GM23248 (cell line): ENCODE measurements around the gene LRP1. TPM values are rescaled to one million over a fixed set of nuclear protein-coding genes. Genes with fewer than 3 reads are reported as not detected.

ENCODE experiments used
- DNase-seq: peaks from one replicate; pipeline ENCODE4 v3.0.0-alpha.2; 2015
- H2AFZ ChIP-seq: fragments of 200-600 bp; sonication (generic); 2 replicates; pipeline ENCODE4 v1.6.1; 2016; ENCODE audit warnings: antibody characterized with exemption
- H3F3A ChIP-seq: fragments of 200-600 bp; sonication (generic); 2 replicates; pipeline ENCODE4 v1.6.1; 2016; ENCODE audit warnings: mild to moderate bottlenecking, antibody characterized with exemption, mixed run types; ENCODE audit not compliant: insufficient read depth
- H3K27ac ChIP-seq: fragments of 200-600 bp; sonication (generic); 2 replicates; pipeline ENCODE4 v1.5.1; 2016; ENCODE audit warnings: mild to moderate bottlenecking
- H3K27me3 ChIP-seq: fragments of 200-600 bp; sonication (generic); replicated peaks from 2 replicates; pipeline ENCODE4 v1.6.1; 2016; ENCODE audit warnings: mild to moderate bottlenecking; ENCODE audit not compliant: insufficient read depth
- H3K36me3 ChIP-seq: fragments of 200-600 bp; sonication (generic); 2 replicates; pipeline ENCODE4 v1.6.1; 2016; ENCODE audit warnings: low read depth, mild to moderate bottlenecking
- H3K4me1 ChIP-seq: fragments of 200-600 bp; sonication (generic); 2 replicates; pipeline ENCODE4 v1.6.1; 2016; ENCODE audit warnings: mild to moderate bottlenecking; ENCODE audit not compliant: insufficient read depth
- H3K4me2 ChIP-seq: fragments of 200-600 bp; sonication (generic); one replicate; pipeline ENCODE4 v1.6.1; 2016; ENCODE audit warnings: mild to moderate bottlenecking; ENCODE audit not compliant: unreplicated experiment
- H3K4me3 ChIP-seq: fragments of 200-600 bp; sonication (generic); 2 replicates; pipeline ENCODE4 v1.5.1; 2016; ENCODE audit warnings: mild to moderate bottlenecking
- H3K79me2 ChIP-seq: fragments of 200-600 bp; sonication (generic); 2 replicates; pipeline ENCODE4 v1.6.1; 2016; ENCODE audit warnings: mild to moderate bottlenecking; ENCODE audit not compliant: insufficient read depth
- H3K9ac ChIP-seq: fragments of 200-600 bp; sonication (generic); 2 replicates; pipeline ENCODE4 v1.6.1; 2016; ENCODE audit warnings: mild to moderate bottlenecking
- H3K9me2 ChIP-seq: fragments of 200-600 bp; sonication (generic); 2 replicates; pipeline ENCODE4 v1.6.1; 2016; ENCODE audit warnings: mixed run types, mild to moderate bottlenecking, moderate library complexity; ENCODE audit not compliant: insufficient read depth
- H3K9me3 ChIP-seq: fragments of 200-600 bp; sonication (generic); one replicate; pipeline ENCODE4 v1.6.1; 2017; ENCODE audit warnings: low read depth
- H4K20me1 ChIP-seq: fragments of 200-600 bp; sonication (generic); 2 replicates; pipeline ENCODE4 v1.6.0; 2016; ENCODE audit not compliant: insufficient read depth
- EZH2 ChIP-seq: fragments of 200-600 bp; sonication (generic); IDR thresholded peaks from 2 replicates; pipeline ENCODE4 v1.6.1; 2018; ENCODE audit warnings: antibody characterized with exemption, mild to moderate bottlenecking; ENCODE audit not compliant: insufficient read depth, poor library complexity, severe bottlenecking
- EZH2phosphoT487 ChIP-seq: fragments of 200-600 bp; sonication (generic); IDR thresholded peaks from 2 replicates; pipeline ENCODE4 v1.6.1; 2018; ENCODE audit warnings: antibody characterized with exemption, moderate library complexity, mild to moderate bottlenecking, low read depth; ENCODE audit not compliant: insufficient read depth
- WGBS, 2 experiments: methylation state at CpG; one replicate each; pipeline ENCODE4 v1.1.6; 2015 to 2017; ENCODE audit warnings: low lambda C conversion rate in 2 of 2, low coverage in 1 of 2; ENCODE audit errors: missing lambda C conversion rate in 2 of 2; 5-methylcytosine and 5-hydroxymethylcytosine counted together
- in situ Hi-C: fragments of 300-500 bp; cut with MboI; formaldehyde crosslinking; loops from 2 replicates; pipeline ENCODE4 v1.15.0; 2020
- polyA plus RNA-seq: library from polyadenylated mRNA; unstranded; fragments of >200 nt; fragmentation: Nextera tagmentation; extraction: Ambion mirVana; gene quantifications from 2 replicates; pipeline ENCODE4 v1.2.1, GENCODE V29; 2016
- total RNA-seq: library from RNA; depleted of rRNA; stranded (reverse); fragments of >200 nt; shearing (Covaris generic); gene quantifications from 2 replicates; pipeline ENCODE4 v1.2.3, GENCODE V29; 2014

The LRP1 gene
- total and polyA plus RNA-seq, 2 experiments from 2014 or later = 166 to 257 TPM

- H3K4me3 ChIP-seq = no peak overlapping the region
- H3K9ac ChIP-seq = no peak overlapping the region
- H3K9me3 ChIP-seq = no peaks in the 10 kb centered on the region
- H3K79me2 ChIP-seq = no peaks in the 10 kb centered on the region
- no peaks in the 10 kb centered on the region for H4K20me1 ChIP-seq
- TF ChIP-seq EZH2 = no peak
- no peak for TF ChIP-seq EZH2phosphoT487
- H3F3A ChIP-seq = peaks cover 7% of the 10 kb centered on the region; the same call in 1 of the 2 replicates
- peaks cover 5% of the 10 kb centered on the region; the same call in 1 of the 2 replicates for H3K4me1 ChIP-seq
- H3K27me3 ChIP-seq = peaks cover 17% of the 10 kb centered on the region
- H2AFZ ChIP-seq = no peak overlapping the region
- no peaks in the 10 kb centered on the region for H3K9me2 ChIP-seq
- no peak for DNase-seq
- H3K4me2 ChIP-seq = no peak overlapping the region
- H3K27ac ChIP-seq = no peak overlapping the region
- WGBS, 2 experiments = 31 to 35% methylated on average over 16 to 24 of the region's 24 CpGs
- no peaks in the 10 kb centered on the region for H3K36me3 ChIP-seq
- in situ Hi-C loops = no loop called here
Observed at GRCh38 chr12:57221169-57221917, 93.1 kb downstream of the LRP1 start.

- H3K9me3 ChIP-seq = no peaks in the 10 kb centered on the region
- WGBS, 2 experiments = 75 to 88% methylated on average over 7 to 13 of the region's 13 CpGs
- no peak overlapping the region for H3K4me3 ChIP-seq
- no peaks in the 10 kb centered on the region for H3K36me3 ChIP-seq
- peaks cover 5% of the 10 kb centered on the region; the same call in 1 of the 2 replicates for H3K4me1 ChIP-seq
- H4K20me1 ChIP-seq = no peaks in the 10 kb centered on the region
- TF ChIP-seq EZH2phosphoT487 (no peak), EZH2 (no peak)
- no peak for DNase-seq
- peaks cover 17% of the 10 kb centered on the region for H3K27me3 ChIP-seq
- H2AFZ ChIP-seq = no peak overlapping the region
- H3F3A ChIP-seq = peaks cover 7% of the 10 kb centered on the region; the same call in 1 of the 2 replicates
- H3K27ac ChIP-seq = no peak overlapping the region
- H3K9me2 ChIP-seq = no peaks in the 10 kb centered on the region
- H3K4me2 ChIP-seq = no peak overlapping the region
- no peaks in the 10 kb centered on the region for H3K79me2 ChIP-seq
- in situ Hi-C loops = no loop called here
- H3K9ac ChIP-seq = no peak overlapping the region
Observed at GRCh38 chr12:57222286-57223190, 94.3 kb downstream of the LRP1 start.

- H3F3A ChIP-seq = peaks cover 5% of the 10 kb centered on the region; the same call in 1 of the 2 replicates
- H3K27me3 ChIP-seq = peaks cover 17% of the 10 kb centered on the region
- no peak overlapping the region for H2AFZ ChIP-seq
- H3K27ac ChIP-seq = no peak overlapping the region
- H4K20me1 ChIP-seq = no peaks in the 10 kb centered on the region
- H3K4me3 ChIP-seq = no peak overlapping the region
- peaks cover 6% of the 10 kb centered on the region; the same call in 1 of the 2 replicates for H3K79me2 ChIP-seq
- 89 to 92% methylated on average over 21 to 22 of the region's 22 CpGs for WGBS, 2 experiments
- TF ChIP-seq EZH2phosphoT487 = no peak
- TF ChIP-seq EZH2 = no peak
- H3K9me2 ChIP-seq = no peaks in the 10 kb centered on the region
- H3K4me1 ChIP-seq = peaks cover 6% of the 10 kb centered on the region
- in situ Hi-C loops = no loop called here
- H3K9me3 ChIP-seq = no peaks in the 10 kb centered on the region
- H3K9ac ChIP-seq = no peak overlapping the region
- no peak overlapping the region for H3K4me2 ChIP-seq
- H3K36me3 ChIP-seq = no peaks in the 10 kb centered on the region
- no peak for DNase-seq
Observed at GRCh38 chr12:57223191-57224165, 95.2 kb downstream of the LRP1 start.
